Measurements from ENCODE around the gene LY6G6D.

LY6G6D gene

GRCh38 chr6:31764198-31764597, 49.0 kb downstream of the LY6G6D start:
- DNase-seq (ENCODE audit: low read depth, low spot score): no peak

DNA sequence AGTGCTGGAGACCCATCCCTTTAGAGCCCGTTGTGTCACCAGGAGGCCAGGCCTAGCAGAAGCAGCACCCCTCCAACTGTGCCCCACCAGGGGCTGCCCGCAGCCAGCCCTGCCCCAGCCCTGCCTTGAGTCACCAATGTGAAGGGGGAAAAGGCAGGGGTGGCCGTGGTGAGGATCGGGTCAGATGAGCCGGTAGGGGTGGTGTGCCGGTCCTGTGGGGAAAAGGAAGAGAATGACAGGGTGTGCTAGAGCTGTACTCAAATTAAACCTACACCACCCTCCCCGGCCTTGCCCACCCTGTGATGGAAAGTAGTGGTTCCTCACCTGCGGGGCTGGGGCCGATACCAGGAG, 50.4 kb downstream of the LY6G6D start:
- no peak for DNase-seq (ENCODE audit: low read depth, low spot score)

DNA sequence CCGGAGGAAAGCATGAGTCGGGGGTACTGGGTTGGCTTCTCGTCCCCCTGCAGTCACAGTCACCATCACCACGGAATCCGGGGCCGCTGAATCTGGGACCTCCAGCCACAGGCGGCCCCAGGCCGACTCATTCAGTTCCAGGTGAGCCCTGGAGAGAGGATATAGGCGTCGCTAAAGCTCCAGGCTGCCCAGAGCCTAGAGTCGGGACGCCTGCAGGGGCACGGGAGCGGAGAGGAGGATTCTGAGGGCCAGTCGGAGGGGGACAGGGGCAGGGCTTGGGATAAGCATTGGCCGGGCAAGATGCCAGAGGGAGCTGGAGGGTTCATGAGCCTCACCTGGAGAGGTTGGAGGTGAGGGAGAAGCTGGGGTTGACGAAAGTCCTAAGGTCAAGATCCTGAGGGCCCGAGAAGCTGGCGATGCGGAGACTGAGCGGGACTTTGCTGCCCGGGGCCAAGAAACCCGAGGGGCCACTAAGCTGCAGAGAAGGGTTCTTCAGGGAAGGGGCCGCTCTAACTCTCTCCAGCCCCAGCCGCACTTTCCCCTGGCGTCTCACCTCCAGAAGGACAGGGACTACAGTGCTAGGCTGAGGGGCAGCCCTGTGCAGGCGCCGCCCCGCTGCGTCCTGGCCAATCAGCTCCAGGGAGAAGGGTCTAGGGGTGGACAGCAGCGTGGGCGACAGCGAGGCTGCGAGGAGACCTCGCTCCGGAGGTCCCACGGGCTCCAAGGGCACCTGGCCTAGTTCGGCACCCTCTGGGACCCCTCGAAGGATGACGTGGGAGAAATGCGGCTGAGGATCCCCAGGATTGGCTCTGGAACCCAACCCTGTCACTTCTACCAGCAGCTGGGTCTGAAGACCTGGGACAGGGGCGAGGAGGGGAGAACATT, 51.0 kb downstream of the LY6G6D start:
- DNase-seq (ENCODE audit: low read depth, low spot score): no peak

DNA sequence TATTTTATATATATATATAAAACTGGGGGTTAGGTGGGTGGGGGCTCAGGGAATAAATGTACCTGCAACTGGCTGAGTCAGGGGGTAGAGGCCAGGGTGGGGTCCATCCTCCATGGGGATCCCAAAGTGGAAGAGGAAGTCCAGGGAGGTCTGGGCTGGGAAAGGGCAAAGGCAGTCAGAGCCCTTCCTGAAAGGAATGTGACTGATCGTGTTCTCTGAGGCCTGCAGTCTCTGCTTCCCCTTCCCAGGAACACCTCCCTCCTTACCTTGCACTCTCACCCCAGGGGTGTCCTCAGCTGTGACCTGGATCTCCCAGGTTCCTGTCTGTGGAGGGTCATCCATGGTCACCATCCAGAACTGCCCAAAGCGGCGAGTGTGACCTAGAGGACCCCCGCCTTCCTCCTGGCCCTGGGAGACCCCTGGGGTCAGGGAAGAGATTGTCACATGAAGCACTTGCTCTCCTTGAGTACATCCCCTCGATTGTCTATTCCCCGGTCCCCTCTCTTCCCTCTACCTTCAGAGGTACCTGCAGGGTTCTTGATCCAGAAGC, 52.0 kb downstream of the LY6G6D start:
- no peak for DNase-seq (ENCODE audit: low read depth, low spot score)

All from iPS DF 19.7 (cell line).